Measurements from ENCODE around the gene PTPRN. TPM values are rescaled to one million over a fixed set of nuclear protein-coding genes. Genes with fewer than 3 reads are reported as not detected.

Gene PTPRN
- total and polyA plus RNA-seq, 9 of the 15 experiments (the other 6 are each of a cell fraction or from before 2014, with no cell fraction given) = 0.15 to 2.4 (median 0.43) TPM; not detected in 1

DNA sequence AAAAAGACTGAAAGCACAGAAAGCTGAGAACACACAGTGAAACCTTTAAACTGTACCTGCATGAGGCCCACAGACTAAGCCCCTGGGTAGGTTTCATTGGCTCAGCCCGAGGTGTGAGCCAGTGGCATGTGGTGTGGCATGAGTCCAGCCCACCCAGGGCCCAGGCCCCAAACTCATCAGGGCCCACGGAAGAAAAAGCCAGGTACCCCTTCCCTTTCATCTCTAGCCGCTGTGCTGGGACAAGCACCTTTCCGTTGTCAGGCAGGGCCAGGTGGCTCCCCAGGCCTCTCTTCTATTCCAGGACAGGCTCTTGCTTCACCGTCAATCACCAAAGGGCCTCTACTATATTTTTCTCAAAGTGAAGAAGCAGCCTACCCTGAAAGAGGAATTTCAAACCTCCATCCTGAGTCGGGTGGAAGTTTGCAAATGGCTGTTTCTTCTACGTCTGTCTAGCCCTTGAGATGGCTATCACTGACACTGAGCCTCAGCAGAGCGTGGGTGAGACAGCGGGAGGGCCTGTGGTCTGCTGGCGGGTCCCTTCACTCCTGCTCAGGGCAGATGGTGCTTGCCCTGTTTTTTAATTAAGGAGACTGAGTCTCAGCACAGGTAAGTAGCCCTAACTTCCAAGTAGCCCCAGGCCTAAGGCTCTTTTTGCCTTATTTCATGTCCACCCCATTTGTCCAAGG lies 21.5 kb downstream of the PTPRN start (continued):
- TF ChIP-seq CHD7 (IDR thresholded peaks at IDR 0.05; ENCODE audit: low read depth, low read length) (no peak), YY1 (IDR thresholded peaks at IDR 0.05; ENCODE audit: borderline replicate concordance in 1 of 3, control insufficient read depth in 1 of 3, extremely low read depth in 1 of 3, insufficient read depth in 3 of 3, insufficient read length in 1 of 3, insufficient replicate concordance in 2 of 3, low read depth in 1 of 3, low read length in 2 of 3) (peak in 2 of 3 experiments; percentile 12 to 61), TEAD4 (IDR thresholded peaks at IDR 0.05; ENCODE audit: low read length) (peak; percentile 46; the same call in 1 of the 2 replicates), TEAD4 (CRISPR knock-in tag; IDR thresholded peaks at IDR 0.05; ENCODE audit: borderline replicate concordance) (no peak), ZNF785 (CRISPR knock-in tag; IDR thresholded peaks at IDR 0.05) (no peak), EGR1 (conservative IDR thresholded peaks at IDR 0.05) (peak; percentile 80), AFF1 (IDR thresholded peaks at IDR 0.05; ENCODE audit: low read depth in 1 of 2, partially characterized antibody in 2 of 2) (no peak), ZNF583 (CRISPR knock-in tag; IDR thresholded peaks at IDR 0.05) (no peak)
- TF ChIP-seq, protein P1, sequence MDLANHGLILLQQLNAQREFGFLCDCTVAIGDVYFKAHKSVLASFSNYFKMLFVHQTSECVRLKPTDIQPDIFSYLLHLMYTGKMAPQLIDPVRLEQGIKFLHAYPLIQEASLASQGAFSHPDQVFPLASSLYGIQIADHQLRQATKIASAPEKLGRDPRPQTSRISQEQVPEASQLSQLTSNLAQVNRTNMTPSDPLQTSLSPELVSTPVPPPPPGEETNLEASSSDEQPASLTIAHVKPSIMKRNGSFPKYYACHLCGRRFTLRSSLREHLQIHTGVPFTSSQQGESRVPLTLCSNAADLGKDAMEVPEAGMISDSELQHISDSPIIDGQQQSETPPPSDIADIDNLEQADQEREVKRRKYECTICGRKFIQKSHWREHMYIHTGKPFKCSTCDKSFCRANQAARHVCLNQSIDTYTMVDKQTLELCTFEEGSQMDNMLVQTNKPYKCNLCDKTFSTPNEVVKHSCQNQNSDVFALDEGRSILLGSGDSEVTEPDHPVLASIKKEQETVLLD (IDR thresholded peaks at IDR 0.05) = no peak
